Activated naive CD4-positive, alpha-beta T cell treated with anti-CD3 and anti-CD28 coated beads, Interleukin-2, amount 50 U/mL, for 16 hours (primary cell): Measurements from ENCODE around the gene ZNF862.

Experiments used
- DNase-seq: peaks from one replicate; pipeline ENCODE4 v3.0.0-alpha.2; 2020

Gene ZNF862

DNA sequence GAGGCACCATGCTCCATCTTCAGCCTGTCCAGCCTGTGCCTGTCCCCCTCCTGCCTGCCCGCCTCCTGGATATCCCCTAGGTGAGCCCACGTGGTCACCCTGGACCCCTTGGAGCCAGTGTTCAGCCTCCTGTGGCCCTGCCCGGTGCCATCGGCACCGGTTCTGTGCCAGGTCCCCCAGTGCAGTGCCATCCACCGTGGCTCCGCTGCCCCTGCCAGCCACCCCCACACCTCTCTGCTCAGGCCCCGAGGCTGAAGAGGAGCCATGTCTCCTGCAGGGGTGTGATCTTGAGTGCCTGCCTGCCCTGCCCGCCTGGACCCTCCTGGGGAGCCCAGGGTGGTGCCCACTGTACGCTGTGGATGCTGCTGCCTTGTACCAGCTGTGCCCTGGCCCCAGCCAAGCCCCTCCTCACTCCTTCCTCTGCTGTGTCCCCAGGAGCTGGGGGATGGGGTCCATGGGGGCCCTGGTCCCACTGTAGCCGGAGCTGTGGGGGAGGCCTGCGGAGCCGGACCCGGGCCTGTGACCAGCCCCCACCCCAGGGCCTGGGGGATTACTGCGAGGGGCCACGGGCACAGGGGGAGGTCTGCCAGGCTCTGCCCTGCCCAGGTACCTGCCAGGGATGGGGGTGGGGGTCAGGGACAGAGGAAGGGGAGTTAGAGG, 26.2 kb upstream of the ZNF862 start:
- DNase-seq: no peak

DNA sequence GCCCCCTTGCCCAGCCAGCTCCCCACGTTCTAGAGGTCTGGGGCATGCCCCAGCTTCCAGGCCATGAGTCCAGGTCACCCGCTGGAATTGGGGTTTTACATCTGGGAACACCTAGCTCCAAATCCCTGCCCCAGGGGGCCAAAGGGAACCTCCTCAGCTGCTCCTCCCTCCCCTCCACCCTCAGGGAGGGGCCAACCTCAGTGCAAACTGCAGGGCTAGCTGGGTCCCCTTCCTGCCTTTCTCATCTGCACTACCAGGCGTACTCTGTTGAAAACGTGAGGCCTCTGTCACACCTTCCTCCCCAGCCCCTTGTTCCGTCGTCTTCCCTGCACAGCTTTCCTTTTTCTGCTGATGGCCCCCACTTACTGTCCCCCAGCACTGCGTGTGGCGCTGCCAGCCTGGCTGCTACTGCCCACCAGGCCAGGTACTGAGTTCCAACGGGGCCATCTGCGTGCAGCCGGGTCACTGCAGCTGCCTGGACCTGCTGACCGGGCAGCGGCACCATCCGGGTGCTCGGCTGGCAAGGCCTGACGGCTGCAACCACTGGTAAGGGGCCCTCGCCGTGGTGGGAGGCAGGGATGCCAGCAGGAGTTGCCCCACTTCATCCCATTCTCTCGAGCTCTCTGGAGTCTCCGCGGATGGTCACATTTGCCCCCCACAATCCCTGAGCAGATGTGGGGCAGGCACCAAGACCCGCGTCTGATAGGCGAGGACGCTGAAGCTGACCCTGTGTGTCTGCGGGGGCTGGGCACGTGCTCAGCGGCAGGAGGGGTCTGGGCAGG, 24.7 kb upstream of the ZNF862 start:
- DNase-seq: no peak

DNA sequence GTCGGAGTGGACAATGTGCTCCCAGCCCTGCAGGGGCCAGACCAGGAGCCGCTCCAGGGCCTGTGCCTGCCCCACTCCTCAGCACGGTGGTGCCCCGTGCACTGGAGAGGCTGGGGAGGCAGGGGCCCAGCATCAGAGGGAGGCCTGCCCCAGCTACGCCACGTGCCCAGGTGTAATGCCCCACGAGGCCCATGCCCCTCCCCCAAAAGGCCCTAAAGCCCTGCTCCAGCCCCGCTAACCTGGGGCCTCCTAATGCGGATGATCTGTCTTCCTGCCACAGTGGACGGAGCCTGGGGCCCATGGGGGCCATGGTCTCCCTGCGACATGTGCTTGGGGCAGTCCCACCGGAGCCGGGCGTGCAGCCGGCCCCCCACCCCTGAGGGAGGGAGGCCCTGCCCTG, 23.7 kb upstream of the ZNF862 start:
- DNase-seq: no peak

DNA sequence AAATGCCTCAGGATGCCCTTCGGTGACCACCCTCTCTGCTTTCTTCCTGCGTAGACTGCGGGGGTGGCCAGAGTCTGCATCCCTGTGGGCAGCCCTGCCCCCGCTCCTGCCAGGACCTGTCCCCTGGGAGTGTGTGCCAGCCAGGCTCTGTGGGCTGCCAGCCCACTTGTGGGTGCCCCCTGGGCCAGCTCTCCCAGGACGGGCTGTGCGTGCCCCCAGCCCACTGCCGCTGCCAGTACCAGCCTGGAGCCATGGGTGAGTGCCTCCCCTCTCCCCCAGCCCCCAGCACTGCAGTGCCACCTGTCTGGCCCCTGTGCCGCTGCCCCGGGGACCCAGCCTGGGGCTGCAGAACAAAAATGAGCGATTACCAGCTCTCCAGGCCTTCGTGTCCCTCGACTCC, 23.1 kb upstream of the ZNF862 start:
- no peak for DNase-seq

DNA sequence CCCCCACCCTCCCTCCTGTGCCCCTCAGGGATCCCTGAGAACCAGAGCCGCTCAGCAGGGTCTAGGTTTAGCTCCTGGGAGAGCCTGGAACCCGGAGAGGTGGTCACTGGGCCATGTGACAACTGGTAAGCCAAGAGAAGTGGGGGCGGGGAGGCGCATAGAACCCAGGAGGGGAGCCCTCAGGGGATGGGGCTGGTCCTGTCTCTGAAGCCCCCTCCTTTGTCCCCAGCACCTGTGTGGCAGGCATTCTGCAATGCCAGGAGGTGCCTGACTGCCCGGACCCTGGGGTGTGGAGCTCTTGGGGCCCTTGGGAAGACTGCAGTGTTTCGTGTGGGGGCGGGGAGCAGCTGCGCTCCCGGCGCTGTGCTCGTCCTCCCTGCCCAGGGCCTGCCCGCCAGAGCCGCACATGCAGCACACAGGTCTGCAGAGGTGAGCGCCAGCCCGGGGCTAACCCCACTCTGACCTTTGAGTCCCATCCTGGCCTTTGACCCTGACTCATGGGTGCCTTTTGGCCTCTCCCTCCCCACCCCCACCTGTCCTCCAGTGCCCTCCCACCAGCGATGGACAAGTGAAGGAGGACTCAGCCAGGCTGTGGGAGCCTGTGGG, 22.4 kb upstream of the ZNF862 start:
- DNase-seq: no peak

DNA sequence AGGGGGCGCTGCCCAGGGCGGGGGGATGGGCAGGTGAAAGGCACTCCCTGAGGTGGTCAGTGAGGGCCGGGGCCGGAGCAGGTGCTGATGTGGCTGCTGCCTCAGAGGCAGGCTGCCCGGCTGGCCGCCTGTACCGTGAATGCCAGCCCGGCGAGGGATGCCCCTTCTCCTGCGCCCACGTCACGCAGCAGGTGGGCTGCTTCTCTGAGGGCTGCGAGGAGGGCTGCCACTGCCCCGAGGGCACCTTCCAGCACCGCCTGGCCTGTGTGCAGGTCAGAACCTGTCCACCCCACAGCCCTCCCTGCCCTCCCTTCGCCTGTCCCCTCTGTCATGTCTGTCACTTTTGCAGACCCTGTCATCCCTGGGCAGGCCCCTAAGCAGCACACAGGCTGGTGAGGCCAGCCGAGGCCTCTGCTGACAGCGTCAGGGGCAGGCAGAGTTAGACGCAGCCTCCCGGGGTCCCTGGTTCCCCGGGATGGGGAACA, 21.9 kb upstream of the ZNF862 start:
- no peak for DNase-seq

DNA sequence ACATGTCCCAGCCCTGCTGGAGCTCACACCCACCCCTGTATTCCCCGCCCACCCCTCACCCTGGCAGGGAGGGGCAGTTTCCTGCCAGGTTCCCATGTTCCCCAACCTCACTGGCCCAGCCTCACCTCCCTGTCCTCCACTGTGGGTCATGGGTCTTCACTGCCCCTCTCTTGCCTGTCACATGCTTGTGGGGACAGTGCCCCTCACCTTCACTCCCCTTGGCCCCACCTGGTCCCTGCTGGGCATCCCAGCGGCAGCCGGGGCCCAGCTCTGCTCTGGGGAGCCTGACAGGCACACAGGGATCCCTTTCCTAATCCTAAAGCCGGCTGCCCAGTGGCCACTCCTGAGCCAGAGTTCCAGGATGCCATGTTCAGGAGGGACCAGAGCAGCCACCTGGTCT, 21.4 kb upstream of the ZNF862 start:
- no peak for DNase-seq

DNA sequence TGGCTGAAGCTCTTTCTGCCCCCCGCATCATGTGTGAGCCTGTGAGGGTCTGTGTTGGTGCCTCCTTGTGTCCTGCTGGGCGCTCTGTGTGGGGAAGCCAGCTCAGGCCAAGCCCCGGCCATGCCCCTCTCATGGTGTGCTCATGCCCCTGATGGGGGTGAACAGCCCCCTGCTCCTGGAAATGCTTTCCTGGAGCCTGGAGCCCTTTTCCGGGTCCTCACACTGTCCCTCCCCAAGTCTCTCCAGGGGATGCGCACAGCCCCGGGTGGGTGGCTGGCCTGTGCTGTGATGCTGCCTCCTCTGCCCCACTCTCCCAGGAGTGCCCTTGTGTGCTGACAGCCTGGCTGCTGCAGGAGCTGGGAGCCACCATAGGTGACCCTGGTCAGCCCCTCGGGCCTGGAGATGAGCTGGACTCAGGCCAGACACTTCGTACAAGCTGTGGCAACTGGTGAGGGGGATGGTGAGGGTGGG, 20.8 kb upstream of the ZNF862 start:
- no peak for DNase-seq

DNA sequence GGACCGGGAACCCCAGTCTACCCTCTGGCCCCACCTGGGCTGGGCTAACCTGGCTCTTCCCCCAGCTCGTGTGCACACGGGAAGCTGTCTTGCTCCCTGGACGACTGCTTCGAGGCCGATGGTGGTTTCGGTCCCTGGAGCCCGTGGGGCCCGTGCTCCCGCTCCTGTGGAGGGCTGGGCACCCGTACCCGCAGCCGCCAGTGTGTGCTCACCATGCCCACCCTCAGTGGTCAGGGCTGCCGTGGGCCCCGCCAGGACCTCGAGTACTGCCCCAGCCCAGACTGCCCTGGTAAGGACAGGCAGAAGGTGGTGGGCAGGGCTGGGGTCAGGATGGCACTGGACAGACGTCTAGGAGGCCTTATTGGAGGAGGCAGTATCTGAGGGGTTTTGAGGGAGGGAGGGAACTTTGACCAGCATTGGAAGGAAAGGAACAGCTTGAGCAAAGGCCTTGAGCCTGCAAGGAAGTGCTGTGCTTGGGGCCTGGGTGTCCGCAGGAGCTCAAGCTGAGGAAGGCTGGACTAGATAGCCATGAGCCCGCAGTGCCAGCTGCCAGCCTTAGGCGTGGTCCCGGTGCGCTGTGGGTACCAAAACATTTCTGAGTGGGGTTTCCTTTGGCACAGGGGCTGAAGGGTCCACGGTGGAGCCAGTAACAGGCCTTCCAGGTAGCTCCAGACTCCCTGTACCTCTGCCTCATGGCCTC, 20.2 kb upstream of the ZNF862 start:
- no peak for DNase-seq

DNA sequence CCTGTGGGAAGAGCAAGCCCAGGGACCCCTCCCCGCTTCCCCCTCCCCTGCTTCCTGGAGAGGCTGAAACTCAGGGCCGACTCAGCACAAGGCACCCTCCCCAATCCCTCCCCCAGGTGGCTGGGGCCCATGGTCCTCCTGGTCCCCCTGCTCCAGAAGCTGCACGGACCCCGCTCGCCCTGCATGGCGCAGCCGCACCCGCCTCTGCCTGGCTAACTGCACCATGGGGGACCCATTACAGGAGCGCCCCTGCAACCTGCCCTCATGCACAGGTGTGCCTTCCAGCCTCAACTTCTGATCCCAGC, 19.7 kb upstream of the ZNF862 start:
- no peak for DNase-seq

DNA sequence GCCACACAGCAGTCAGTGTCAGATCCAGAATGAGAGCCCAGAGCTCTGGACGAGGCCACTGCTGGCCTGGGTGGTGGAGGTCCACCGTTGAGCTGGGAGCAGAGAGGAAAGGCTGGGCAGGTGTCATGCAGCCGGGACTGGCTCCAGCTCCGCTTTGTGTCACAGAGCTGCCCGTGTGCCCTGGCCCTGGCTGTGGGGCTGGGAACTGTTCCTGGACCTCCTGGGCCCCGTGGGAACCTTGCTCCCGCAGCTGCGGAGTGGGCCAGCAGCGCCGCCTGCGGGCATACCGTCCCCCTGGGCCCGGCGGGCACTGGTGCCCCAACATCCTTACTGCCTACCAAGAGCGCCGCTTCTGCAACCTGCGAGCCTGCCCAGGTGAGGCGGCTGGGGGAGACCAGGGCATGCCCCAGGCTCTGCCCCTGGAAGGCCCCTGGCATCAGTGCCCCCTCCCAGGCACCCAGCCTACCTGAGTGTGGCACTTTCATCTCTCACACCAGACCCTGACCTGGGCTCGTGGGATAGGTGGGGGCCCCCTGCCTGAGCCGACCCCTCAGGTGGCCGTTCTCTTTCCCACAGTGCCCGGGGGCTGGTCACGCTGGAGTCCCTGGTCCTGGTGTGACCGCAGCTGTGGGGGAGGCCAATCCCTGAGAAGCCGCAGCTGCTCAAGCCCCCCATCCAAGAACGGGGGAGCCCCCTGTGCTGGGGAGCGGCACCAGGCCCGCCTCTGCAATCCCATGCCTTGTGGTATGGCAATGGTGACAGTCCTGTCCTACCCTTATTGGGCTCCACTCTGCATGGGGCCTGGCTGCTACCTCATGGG, 18.8 kb upstream of the ZNF862 start:
- DNase-seq: no peak

DNA sequence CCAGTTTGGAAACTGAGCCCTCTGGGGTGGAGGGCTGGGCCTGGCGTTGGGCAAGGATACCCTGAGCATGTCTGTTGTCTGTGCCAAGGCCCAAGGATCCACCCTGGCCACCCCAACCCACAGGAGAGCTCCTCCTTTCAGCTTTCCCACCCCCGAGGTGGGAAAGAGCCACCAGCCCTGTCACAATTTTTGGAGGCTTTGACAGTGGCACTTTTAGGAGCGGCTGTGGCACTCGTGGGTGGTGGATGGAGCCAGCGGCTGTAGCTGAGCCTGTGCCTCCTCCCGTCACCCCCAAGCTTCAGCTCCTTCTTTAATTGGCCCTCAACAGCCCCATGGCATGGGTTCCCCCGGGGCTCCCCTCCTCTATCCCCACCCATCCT, 18.2 kb upstream of the ZNF862 start:
- DNase-seq: no peak

DNA sequence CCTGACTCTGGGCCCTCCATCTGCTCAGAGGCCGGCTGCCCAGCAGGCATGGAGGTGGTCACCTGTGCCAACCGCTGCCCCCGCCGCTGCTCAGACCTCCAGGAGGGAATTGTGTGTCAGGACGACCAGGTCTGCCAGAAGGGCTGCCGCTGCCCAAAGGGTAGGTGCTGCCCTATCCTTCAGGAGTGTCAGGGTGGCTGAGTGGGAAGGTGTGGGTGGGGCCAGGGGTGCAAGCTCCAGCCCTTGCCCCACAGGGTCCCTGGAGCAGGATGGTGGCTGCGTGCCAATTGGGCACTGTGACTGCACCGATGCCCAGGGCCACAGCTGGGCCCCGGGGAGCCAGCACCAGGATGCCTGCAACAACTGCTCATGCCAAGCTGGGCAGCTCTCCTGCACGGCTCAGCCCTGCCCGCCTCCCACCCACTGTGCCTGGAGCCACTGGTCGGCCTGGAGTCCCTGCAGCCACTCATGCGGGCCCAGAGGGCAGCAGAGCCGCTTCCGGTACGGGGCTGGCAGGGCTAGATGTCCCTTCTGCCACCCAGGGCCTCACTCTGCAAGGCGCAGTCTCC, 17.5 kb upstream of the ZNF862 start:
- DNase-seq: no peak

DNA sequence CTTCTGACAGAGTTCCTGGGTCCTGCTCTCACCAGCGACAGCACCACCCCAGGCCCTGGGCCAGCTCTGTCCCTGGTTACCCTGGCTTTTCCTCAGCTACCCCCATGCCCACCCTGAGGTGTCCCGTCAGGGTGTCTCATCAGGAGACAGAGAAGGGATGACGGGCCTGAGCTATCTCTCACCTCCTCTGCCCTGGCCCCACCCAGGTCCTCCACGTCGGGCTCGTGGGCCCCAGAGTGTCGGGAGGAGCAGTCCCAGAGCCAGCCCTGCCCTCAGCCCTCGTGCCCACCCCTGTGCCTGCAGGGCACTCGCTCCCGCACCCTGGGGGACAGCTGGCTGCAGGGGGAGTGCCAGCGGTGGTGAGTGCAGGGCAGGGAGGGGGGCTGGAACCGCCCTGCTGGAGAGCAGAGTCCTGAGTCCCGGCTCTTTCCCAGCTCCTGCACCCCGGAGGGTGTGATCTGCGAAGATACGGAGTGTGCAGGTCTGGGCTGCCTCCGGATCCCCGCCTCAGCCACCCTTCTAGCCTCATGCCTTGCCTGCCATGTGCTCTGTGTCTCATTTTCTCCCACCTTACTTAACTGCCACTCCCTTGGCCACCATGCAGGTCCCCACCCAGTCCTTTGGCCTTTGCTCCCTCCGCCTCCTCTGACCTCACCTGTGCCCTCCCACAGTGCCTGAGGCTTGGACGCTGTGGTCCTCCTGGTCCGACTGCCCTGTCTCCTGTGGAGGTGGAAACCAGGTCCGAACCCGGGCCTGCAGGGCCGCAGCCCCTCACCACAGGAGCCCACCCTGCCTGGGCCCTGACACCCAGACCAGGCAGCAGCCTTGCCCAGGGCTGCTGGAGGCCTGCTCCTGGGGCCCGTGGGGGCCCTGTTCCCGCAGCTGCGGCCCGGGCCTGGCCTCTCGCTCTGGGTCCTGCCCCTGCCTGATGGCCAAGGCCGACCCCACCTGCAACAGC, 16.7 kb upstream of the ZNF862 start:
- DNase-seq: no peak

DNA sequence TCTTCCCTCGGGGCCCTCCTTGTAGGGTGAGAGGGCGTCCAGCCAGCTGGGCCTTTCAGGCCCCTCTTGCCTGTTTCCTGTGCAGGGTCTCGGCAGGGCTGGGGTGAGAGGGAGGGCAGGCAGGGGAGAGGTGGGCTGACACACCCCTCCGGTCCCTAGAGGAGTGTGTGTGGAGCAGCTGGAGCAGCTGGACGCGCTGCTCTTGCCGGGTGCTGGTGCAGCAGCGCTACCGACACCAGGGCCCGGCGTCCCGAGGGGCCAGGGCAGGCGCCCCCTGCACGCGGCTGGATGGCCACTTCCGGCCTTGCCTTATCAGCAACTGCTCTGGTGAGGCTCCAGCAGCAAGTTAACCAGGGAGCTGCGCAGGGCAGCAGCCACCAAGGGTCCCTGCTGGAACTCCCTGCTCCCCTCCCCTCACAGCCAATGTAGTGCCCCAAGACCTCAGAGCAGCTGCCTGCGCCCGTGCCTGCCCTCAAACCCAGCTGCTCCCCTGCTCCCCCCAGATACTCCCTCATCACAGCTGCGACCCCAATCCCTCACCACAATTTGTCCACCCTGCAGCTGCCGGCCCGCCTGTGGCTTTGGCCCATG, 15.7 kb upstream of the ZNF862 start:
- no peak for DNase-seq

DNA sequence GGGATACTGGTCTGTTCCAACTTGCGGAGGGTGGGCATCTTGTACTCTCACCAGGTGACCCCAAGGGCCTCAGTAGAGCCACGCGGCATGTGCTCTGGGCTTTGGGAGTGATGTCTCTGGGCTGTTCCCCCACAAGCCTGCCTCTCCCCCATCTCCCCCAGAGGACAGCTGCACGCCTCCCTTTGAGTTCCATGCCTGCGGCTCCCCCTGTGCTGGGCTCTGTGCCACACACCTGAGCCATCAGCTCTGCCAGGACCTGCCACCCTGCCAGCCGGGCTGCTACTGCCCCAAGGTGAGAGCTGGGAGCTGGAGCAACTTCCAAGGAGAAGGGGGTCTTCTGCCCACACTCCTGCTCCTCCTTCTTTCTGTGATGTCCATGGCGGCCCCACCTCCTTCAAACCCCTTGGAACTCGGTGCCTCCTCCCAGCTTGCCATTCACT, 15.0 kb upstream of the ZNF862 start:
- DNase-seq: no peak

DNA sequence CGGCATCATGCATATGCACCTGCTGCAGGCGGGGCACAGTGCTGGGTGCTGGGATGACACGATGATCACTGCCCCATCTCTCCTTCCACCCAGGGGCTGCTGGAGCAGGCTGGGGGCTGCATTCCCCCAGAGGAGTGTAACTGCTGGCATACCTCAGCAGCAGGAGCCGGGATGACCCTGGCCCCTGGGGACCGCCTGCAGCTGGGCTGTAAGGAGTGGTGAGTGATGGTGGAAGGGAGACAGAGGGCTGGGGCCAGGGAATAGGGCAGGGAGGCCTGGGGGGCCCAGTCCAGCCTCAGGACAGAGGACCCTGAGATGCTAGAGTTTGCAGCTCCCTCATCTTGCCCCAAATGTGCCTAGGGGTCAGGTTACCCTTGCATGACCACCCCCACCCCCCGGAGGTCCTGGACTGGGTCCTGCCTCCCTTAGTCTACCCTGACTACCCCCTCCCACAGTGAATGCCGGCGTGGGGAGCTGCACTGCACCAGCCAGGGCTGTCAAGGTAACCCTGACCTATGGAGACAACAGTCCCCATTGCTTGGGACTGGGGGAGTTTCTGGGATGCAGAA, 14.5 kb upstream of the ZNF862 start:
- no peak for DNase-seq

DNA sequence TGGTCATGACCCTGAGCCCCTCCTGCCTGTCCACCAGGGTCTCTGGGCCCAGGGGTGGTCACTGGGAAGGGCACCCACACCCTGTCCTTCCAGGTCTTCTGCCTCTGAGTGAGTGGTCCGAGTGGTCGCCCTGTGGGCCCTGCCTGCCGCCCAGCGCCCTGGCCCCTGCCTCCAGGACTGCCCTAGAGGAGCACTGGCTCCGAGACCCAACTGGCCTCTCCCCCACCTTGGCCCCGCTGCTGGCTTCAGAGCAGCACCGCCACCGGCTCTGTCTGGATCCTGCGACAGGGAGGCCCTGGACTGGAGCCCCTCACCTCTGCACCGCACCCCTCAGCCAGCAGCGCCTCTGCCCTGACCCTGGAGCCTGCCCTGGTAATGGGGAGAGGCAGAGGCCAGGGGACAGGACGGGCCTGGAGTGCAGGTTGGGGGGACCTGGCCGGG, 13.9 kb upstream of the ZNF862 start:
- no peak for DNase-seq

DNA sequence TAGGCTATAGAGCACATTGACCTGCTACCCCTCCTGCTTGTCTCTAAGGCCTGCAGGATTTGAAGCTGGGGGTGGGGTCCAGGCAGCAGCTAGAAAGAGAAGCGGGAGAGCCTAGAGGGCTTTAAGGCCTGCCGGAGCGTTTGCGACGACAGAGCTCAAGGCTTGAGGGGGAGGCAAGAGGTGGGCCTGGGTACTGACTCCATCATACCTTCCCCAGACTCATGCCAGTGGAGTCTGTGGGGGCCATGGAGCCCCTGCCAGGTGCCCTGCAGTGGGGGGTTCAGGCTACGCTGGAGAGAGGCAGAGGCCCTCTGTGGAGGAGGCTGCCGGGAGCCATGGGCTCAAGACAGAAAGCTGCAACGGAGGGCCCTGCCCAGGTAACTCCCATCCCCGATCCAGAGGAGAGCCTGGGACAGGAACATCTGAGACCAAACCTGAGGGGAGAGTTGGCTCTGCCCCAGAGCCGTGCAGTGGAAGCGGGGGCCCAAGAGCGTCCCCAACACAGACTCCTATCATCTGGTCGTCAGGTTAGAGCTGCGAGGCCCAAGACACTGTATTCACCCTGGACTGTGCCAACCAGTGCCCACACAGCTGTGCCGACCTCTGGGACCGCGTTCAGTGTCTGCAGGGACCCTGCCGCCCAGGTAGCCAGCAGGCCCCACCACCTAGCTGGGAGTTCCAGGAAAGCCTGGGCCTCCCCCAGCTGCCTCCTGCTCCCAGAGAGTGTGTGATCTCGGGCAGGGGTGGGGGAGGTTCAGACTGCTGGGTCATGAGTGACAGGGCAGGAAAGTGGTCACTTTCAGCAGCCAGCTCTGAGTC, 13.2 kb upstream of the ZNF862 start:
- no peak for DNase-seq
